NOMO-1 treated with dmso at 0.1 percent for 144 hours (cell line): ENCODE data around the gene UTF1.
A peak's percentile ranks its signal among the peaks of the same experiment; 100 is the strongest.
"Not testable (repeated sequence)": the region's sequence is repeated elsewhere in the genome, so short reads cannot be mapped to it uniquely, and the experiment has no call there.

Experiments
- DNase-seq: peaks from one replicate; lab custom pipeline; 2025; ENCODE audit not compliant: unreplicated experiment; lab: John Stamatoyannopoulos, UW

The UTF1 gene

DNA sequence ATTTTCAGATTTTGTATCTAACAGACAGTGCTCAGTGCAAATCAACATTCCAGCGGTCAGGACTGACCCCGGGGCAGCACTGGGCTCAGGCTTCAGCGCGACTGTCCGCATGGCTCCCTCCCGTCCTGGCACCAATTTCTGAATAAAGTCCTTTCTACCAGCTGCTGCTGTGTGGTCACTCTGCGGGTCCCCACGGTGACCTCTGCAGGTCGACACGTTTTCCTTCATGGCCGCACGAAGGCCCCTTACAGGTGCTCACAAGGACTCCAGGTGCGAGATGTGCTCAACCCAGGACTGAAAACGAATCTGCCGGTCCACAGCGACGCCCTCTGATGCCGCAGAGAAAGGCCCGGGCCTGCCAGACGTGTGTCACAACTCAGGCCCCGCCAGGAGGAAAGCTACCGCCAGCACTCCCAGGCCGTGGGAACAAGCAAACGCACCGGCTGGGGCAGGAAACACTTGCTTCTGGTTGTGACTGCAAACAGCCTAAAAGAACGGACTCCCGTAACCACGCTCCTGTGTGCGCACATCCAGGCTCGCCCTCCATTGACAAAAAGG lies 3.7 kb upstream of the UTF1 start:
- DNase-seq: no peak

DNA sequence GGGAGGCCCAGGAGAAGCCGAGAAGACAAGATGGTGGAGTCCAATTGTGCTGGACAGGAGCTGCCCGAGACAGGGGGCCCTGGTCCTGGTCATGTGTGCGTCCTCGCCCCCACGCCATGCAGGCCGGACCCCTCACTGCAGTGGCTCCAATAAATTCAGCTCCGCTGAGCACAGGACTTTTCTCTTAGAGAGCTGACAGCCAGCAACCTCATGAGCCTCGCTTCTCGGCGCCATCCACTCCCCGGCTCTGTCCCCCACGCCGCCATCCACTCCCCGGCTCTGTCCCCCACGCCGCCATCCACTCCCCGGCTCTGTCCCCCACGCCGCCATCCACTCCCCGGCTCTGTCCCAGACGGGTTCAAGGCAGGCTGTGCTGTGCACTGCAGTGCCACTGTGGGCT lies 2.8 kb upstream of the UTF1 start:
- DNase-seq: no peak

DNA sequence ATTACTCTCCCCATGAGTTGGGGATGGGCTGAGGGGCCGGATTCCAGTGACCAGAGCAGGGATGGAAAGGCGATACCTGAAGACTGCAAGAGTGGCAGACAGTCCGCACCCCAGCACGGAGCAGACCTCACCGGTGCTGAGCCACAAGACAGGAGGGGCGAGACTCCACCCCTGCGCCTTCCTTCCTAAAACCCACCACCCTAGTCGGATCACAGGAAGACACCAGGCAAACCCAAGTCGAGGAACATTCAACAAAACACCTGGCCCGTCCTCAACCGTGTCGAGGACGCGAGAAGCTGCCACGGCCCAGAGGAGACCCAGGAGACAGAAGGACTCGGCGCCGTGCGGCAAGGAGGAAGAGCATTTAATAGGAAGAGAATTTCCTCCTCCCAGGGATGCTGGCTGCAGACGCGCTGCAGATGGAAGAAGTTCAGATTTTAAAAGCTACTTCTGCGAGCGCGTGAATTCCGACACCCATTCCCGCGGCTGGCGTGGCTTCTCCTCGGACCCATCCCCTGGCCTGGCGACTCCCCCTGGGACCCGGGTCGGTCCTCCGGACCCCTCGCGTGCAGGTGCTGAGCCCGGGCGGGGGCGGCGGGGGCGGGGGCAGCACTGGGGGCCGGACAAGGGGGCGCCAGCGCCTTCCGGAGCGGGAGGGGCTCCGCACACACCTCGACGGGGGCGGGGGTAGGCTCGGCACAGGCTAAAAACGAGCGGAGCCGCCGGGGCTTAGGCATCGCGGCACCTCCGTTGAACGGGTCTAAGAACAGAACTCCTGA lies 563 bp upstream of the UTF1 start:
- DNase-seq: no peak

DNA sequence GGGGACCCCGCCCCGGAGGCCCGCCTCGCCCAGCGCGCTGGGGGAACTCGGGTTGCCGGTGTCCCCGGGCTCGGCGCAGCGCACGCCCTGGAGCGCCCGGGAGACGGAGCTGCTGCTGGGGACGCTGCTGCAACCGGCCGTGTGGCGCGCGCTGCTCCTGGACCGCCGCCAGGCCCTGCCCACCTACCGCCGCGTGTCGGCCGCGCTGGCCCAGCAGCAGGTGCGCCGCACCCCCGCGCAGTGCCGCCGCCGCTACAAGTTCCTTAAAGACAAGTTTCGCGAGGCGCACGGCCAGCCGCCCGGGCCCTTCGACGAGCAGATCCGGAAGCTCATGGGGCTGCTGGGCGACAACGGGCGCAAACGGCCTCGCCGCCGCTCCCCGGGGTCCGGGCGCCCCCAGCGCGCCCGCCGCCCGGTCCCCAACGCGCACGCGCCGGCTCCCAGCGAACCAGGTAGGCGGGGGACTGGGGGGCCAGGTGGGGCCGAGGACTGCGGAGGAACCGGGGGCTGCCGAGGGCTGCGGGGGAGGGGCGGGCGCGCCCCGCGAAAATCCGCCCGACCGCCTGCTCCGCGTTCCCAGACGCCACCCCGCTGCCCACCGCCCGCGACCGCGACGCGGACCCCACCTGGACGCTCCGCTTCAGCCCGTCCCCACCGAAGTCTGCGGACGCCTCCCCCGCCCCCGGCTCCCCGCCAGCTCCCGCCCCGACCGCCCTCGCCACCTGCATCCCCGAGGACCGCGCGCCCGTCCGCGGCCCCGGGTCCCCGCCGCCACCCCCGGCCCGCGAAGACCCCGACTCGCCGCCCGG lies 574 bp downstream of the UTF1 start:
- peak; percentile 67 for DNase-seq

DNA sequence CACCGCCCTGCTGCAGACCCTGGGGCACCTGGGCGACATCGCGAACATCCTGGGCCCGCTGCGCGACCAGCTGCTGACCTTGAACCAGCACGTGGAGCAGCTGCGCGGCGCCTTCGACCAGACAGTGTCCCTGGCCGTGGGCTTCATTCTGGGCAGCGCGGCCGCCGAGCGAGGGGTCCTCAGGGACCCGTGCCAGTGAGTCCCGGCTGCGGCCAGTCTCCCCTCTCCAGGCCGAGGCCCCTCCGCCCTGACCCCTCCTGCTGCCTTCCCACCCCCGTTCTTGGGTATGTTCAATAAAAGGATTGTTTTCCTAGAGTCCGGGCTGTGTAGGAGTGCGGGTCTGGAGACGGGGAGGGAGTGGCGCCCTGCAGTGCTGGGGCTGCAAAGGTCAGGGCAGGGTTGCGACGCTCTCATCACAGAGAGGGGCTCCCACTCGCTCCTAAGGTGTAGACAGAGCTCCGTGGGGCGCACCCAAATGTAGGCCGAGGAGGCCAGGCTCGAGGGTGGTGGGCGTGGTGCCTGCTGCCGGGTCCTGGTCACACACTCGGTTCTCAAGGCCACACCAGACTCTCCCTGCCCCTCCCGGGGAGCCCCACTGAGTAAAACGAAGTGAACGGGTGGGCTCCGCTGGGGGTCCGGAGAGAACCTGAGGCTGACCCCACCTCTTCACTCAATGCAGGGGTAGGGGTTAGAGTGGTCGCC lies 1.4 kb downstream of the UTF1 start:
- DNase-seq: no peak

DNA sequence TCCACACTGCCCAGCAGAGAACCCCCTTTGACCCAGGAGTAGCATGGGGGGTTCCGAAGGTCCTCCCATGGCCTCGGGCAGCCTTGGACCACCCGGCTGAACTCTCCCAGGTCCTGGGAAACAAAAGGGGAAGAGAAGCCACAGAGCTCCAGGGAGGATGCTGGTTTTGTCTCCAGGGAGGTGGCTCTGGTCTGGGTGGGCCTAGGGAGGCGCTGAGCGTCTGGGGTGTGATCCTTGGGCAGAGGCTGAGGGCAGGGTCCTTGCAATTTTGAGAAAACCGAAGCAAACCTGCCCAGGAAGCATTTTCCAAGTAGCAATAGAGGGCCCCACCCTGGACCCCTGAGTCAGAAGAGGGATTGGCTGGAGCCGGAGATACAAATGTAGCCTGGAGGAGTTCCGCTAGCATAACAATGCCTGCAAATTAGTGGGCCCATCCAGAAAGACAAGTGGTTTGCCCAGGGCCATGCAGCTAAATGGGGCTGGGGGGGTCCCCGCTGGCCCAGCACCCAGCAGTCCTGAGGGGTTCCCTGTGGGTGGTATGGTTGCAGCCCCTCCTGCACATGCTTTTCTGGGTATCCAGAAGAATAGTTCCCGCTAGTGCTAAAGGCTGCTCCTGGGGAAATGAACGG lies 2.0 kb downstream of the UTF1 start:
- no peak for DNase-seq

DNA sequence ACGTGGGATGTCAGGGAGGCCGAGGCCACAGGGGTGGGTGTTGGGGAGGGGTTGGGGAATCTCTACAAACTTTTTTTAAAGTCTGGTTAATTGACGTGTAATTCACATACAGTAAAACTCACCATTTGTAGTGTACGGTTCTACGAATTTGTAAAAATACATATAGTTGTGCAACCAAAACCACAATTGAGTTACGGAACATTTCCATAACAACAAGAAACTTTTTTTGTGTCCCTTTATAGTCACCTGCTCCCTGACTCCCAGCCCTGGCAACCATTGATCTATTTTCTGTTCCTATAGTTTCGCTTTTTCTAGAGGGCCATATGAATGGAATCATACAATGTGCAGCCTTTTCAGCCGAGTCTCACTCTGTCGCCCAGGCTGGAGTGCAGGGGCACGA lies 4.8 kb downstream of the UTF1 start:
- not testable (repeated sequence) for DNase-seq

DNA sequence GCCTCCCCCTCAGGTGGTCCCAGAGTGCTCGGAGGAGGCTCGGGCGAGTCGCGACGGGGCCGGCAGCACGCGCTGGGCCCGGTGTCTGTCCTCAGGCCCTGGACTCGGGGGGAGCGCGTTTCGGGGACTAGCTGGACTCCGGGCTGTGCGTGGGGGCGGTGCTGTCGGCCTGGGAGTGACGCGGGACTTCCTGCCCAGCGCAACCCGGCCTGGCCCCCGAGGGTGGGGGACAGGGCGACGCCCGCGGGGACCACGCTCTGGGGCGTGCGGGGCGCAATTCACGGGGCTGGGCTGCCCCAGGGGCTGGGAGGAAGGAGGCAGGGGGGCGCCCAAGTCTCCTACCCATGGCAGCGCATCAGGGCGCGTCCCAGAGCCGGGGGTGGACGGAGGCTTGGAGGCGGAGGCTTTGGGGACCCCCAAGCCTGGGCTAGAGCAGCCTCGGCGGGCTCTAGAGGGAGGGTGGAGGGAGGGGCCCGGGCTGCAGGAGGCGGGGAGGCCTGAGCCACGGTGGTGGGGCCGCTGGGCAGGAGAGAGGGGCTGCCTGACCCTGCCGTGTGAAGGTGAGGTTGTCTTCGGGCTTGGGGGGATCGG lies 5.3 kb downstream of the UTF1 start:
- DNase-seq: no peak

DNA sequence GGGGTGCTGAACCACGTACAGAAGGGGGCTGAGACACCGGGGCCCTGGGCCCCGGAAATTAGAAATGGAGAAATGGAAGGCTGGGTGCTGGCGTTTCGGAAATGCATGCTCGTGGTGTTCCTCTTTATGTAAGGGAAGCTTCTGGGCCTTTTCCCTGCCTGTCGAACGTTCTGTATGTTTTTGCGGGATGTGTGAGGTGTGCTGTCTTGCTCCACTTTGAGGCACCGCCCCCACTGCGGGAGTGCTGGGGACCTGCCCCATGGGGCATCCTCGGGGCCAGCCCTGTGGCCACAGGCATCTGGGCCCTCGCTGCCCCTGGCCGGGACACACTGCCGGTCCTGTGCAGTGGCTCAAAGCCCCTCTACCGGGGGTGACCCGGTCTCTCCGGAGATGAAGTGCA lies 5.9 kb downstream of the UTF1 start:
- no peak for DNase-seq

DNA sequence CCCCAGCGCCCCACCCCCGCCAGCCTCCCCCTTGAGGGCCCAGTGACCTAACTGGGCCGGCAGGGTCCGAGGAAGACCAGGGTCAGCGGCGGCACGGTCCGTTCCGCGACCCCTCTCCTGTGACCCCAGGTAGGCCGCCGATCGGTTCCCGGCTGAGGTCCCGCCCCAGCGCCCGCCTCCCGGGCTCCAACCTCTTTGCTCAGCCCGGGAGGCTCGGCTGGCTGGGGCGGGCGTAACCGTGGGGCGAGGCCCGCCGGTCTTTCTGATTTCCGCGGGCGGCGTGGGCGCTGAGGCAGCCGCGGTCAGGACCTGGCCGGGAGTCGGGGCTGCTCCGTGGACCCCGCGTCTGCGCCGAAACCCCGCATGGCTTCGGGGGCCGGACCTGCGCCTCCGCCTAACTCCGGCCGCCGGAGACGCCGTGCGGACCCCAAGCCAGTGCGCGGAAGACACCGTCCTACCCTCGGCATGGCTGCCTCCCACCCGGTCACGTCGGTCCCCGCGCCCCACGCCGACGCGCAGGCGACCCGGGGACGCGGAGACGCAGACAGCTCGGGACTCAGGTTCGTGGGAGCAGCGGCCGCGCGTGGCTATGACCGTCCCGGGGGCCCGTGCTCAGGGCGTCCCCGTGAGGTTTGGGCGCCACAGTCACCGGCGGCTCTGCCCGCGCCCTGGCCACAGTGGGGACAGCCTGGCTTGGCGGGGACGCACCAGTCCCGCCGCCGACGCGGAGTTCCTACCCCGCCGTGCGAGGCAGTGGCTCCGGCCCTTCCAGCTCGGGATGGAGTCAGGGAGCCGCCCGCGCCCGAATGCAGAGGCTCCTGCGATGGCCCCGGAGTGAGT lies 6.6 kb downstream of the UTF1 start:
- no peak for DNase-seq

DNA sequence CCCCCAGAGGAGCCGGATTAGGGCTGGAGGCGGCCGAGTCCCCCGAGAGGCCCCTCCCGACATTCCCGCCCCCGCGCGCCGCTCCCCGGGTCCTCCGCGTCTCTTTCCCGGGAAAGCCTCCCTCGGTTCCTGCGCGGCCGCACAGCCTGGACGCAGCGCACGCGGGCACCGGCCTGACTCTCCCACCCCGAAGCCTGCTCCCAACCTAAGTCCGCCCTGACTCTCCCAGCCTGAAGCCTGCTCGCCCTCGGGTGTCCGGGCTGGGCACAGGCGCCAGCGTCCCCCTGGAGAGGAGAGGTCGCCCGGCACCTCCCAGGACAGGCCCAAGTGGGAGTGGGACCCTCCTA lies 7.2 kb downstream of the UTF1 start:
- DNase-seq: no peak

DNA sequence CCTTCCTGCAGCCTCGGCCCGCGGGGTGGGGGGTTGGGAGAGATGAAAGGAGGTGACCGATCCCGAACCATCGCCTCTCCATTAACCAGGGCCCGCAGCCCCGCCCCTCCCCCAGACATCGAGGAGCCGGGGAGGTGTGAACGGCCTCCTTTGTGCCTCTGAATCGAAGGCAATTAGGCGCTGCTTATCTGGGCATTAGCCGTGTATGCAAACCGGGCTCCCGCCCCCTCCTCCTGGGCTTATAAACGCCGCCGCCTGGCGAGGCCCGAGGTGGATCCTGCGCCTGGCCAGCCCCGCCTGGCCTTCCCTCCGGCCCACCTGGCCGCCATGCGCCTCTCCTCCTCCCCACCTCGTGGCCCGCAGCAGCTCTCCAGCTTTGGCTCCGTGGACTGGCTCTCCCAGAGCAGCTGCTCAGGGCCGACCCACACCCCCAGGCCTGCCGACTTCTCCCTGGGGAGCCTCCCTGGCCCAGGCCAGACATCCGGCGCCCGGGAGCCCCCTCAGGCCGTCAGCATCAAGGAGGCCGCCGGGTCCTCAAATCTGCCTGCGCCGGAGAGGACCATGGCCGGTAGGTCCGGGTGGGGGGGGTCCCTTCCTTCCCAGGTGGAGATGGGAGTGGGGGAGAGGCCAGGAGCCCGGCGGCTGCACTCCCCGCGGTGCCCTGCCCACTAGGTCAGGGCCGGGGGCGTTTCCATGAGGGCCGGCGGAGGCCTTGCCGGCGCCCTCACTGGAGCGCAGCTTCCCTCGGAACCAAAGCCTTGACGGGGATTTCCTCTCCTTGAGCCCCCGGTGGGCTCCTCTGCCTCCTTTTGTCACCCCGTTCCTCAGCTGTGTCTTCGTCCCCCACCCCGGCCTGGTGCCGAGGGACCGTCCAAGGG lies 7.8 kb downstream of the UTF1 start, which contains the start of gene VENTX:
TSS of gene VENTX (plus strand) at position 268 of the 878 bp plus-strand sequence. CDS start at position 328, 60 bp downstream.
- no peak for DNase-seq

DNA sequence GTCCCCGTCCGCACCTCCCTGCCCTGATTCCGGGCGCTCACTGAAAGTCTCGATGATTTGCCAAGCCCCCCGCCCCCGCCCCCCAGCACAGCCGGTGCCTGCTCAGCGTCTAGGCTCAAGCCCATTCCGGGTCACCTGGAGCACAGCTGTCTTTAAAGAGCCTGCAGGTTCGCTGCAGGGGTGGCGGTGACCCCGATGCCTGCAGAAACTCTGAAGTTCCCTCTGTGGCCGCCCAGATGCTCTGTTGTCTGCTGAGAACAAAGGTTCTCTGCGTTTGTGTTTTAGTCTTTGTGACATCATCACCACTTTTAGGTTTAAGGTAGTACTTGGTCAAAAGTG lies 8.4 kb downstream of the UTF1 start:
- DNase-seq: no peak

DNA sequence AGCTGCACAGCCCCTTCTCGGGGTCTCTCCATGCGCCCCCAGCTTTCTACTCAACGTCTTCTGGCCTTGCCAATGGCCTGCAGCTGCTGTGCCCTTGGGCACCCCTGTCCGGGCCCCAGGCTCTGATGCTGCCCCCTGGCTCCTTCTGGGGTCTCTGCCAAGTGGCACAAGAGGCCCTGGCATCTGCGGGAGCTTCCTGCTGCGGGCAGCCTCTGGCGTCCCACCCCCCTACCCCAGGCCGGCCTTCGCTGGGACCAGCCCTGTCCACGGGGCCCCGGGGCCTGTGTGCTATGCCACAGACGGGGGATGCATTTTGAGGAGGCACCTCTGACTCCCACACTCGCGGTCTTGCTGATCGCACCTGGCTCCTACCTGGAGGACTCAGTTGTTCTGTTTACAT lies 10.0 kb downstream of the UTF1 start:
- no peak for DNase-seq

DNA sequence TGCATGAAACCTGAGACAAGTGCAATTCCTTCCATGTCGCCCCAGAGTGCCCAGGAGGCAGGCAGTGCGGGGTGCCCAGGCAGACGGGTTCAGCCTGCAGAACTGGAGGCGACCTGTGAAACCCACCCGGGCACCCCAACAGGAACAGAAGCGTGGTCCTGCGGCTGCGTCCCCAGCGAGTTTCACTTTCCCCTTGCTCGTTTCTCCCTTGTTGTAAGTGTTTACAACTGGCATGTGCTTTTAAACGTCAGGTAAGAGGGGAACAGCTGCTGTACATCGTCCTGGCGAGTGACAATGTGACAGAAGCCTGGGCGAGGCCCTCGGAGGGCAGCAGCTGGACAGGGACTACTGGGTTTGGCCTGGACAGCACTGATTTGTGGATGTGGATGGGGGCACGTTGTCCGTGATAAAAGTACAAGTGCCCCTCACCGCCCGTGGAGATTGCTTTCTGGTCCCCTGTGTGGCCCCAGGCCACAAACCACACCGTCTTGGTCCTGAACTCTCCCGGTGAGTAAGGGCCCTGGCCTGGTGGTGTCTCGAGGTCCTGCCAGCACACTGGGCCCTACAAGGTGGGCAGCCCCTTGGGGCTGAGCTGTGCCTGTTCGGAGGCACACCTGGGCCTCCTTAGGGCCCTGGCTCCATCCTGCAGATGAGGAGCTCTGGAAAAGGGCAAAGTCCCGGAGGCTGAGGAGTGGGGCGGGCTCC lies 11.6 kb downstream of the UTF1 start:
- DNase-seq: no peak

DNA sequence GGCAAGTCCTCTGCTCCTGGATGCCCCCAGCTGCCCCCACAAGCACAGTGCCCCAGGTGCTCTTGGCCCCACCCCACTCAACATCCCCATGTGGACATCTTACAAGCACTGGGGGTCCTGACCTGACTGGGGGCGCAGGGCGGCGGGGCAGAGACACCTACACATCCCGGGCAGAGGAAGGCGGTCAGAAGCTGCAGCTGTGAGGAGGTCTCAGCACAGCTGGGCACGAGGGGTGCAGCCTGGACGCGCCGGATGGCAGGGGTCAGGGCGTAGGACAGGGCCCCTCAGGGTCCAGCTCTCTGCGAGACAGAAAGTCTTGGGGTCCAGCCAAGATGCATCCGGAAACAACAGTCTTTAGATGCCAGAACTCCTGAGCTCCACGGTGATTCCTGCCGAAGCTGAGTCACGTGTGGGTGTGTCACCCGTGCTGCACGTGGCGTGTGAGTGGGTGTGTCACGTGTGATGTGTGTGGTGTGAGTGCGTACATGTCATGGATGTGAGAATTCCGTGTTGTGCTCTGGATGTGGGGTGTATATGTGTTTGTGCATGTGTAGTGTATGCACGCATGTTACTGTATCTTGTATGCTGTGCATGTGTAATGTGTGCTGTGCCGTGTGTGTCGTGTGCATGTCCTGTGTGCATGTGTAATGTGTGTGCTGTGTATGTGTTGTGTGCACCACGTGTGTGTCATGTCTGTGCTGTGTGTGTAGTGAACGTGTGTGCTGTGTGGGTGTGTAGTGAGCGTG lies 12.8 kb downstream of the UTF1 start:
- no peak for DNase-seq

DNA sequence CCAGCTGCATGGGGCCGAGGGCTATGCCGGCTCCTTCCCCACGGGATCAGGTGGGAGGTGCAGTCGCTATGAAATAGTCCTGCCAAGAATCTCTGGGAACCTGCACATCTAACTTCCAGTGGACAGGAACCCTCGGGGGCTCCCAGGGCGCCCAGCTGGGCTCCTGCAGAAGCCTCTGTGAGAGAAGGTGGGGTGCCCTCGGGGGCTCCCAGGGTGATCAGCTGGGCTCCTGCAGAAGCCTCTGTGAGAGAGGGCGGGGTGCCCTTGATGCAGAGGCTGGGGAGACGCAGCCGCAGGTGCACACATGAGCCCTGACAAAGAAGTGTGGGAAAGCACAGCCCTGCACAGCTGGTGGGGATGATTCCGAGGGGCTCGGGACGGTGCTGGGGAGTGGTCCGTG lies 13.6 kb downstream of the UTF1 start:
- no peak for DNase-seq
